ENCODE measurements around the gene LAMA5.

- TF ChIP-seq CTCF (IDR thresholded peaks at IDR 0.05) (no peak), EZH2 (IDR thresholded peaks at IDR 0.05; ENCODE audit: borderline replicate concordance, insufficient read depth, low read depth, low read length, poor library complexity, severe bottlenecking) (no peak)
Observed at GRCh38 chr20:62387933-62388635, 21.0 kb upstream of the LAMA5 start.

Measured in B cell (primary cell).